ENCODE measurements around the gene ZBTB43.
"Not testable (repeated sequence)": the region's sequence is repeated elsewhere in the genome, so short reads cannot be mapped to it uniquely, and the experiment has no call there.

ZBTB43 gene

GRCh38 chr9:126824052-126824451 lies 19.2 kb downstream of the ZBTB43 start:
- not testable (repeated sequence) for H2AFZ ChIP-seq (ENCODE audit: low read length); DNase-seq (ENCODE audit: low spot score); H3K4me3 ChIP-seq (ENCODE audit: low read length in 2 of 2); H3K27ac ChIP-seq (replicated peaks; ENCODE audit: low read length); H3K18ac ChIP-seq (ENCODE audit: low read length); H4K8ac ChIP-seq (ENCODE audit: low read depth, low read length); H3K4me1 ChIP-seq (ENCODE audit: control insufficient read depth in 2 of 2, insufficient read depth in 1 of 2, low read depth in 1 of 2, low read length in 2 of 2); H3K4ac ChIP-seq (ENCODE audit: low read length); H3K23ac ChIP-seq (ENCODE audit: low read depth, low read length, poor library complexity); H2BK120ac ChIP-seq (ENCODE audit: low read depth, low read length); H2BK5ac ChIP-seq (ENCODE audit: low read length); H2BK12ac ChIP-seq (ENCODE audit: low read length); H3K27me3 ChIP-seq (ENCODE audit: control insufficient read depth in 3 of 3, insufficient read depth in 3 of 3, low read depth in 1 of 3, low read length in 3 of 3); H3K9ac ChIP-seq (ENCODE audit: low read depth, low read length, poor library complexity); H3K4me2 ChIP-seq (ENCODE audit: insufficient read depth, low read length, poor library complexity, severe bottlenecking); H2AK5ac ChIP-seq (ENCODE audit: low read depth, low read length); H4K91ac ChIP-seq (ENCODE audit: low read depth, low read length, poor library complexity); H3K79me1 ChIP-seq (ENCODE audit: low read depth, low read length); H2BK15ac ChIP-seq (ENCODE audit: low read length); H3K14ac ChIP-seq (ENCODE audit: low read length)
- Histone ChIP-seq H3K36me3 (replicated peaks in 1 of 2; ENCODE audit: control insufficient read depth in 2 of 2, insufficient read depth in 2 of 2, low read length in 2 of 2) (peaks cover 2 to 54% of the 10 kb centered on the region in 2 donors), H3K9me3 (replicated peaks in 1 of 2; ENCODE audit: control insufficient read depth in 2 of 2, insufficient read depth in 1 of 2, low read depth in 1 of 2, low read length in 2 of 2) (peaks cover 5 to 19% of the 10 kb centered on the region in 2 donors)
- WGBS, 2 donors (ENCODE audit: extremely low coverage in 2 of 2, insufficient read length in 2 of 2, insufficient replicate concordance in 1 of 2): no CpG with 5 or more reads among the region's 7 CpGs

- H2AFZ ChIP-seq (ENCODE audit: low read length): no peak overlapping the region
- H3K4me3 ChIP-seq (ENCODE audit: low read length in 2 of 2): no peak overlapping the region
- H2BK5ac ChIP-seq (ENCODE audit: low read length): no peak overlapping the region
- H3K18ac ChIP-seq (ENCODE audit: low read length): no peak overlapping the region
- no peak overlapping the region for H2BK12ac ChIP-seq (ENCODE audit: low read length)
- no peak overlapping the region for H4K91ac ChIP-seq (ENCODE audit: low read depth, low read length, poor library complexity)
- H3K9me3 ChIP-seq (replicated peaks in 1 of 2; ENCODE audit: control insufficient read depth in 2 of 2, insufficient read depth in 1 of 2, low read depth in 1 of 2, low read length in 2 of 2): peaks cover 0 to 2% of the 10 kb centered on the region in 2 donors
- H4K8ac ChIP-seq (ENCODE audit: low read depth, low read length): no peak overlapping the region
- no CpG with 5 or more reads among the region's 7 CpGs for WGBS, 2 donors (ENCODE audit: extremely low coverage in 2 of 2, insufficient read length in 2 of 2, insufficient replicate concordance in 1 of 2)
- H3K9ac ChIP-seq (ENCODE audit: low read depth, low read length, poor library complexity): no peak overlapping the region
- H3K36me3 ChIP-seq (replicated peaks in 1 of 2; ENCODE audit: control insufficient read depth in 2 of 2, insufficient read depth in 2 of 2, low read length in 2 of 2): peaks cover 4 to 44% of the 10 kb centered on the region in 2 donors
- no peak overlapping the region for H3K14ac ChIP-seq (ENCODE audit: low read length)
- DNase-seq (ENCODE audit: low spot score): no peak
- no peak overlapping the region for H3K23ac ChIP-seq (ENCODE audit: low read depth, low read length, poor library complexity)
- H2AK5ac ChIP-seq (ENCODE audit: low read depth, low read length): no peak overlapping the region
- no peaks in the 10 kb centered on the region for H3K27me3 ChIP-seq (ENCODE audit: control insufficient read depth in 3 of 3, insufficient read depth in 3 of 3, low read depth in 1 of 3, low read length in 3 of 3)
- H3K4me1 ChIP-seq (ENCODE audit: control insufficient read depth in 2 of 2, insufficient read depth in 1 of 2, low read depth in 1 of 2, low read length in 2 of 2): no peaks in the 10 kb centered on the region
- no peak overlapping the region for H2BK120ac ChIP-seq (ENCODE audit: low read depth, low read length)
- no peak overlapping the region for H3K27ac ChIP-seq (replicated peaks; ENCODE audit: low read length)
- no peaks in the 10 kb centered on the region for H3K79me1 ChIP-seq (ENCODE audit: low read depth, low read length)
- no peak overlapping the region for H2BK15ac ChIP-seq (ENCODE audit: low read length)
- H3K4me2 ChIP-seq (ENCODE audit: insufficient read depth, low read length, poor library complexity, severe bottlenecking): no peak overlapping the region
- H3K4ac ChIP-seq (ENCODE audit: low read length): no peak overlapping the region
These were observed 22.4 kb downstream of the ZBTB43 start for GRCh38 chr9:126827227-126827626.

GRCh38 chr9:126829035-126829434 lies 24.2 kb downstream of the ZBTB43 start:
- Histone ChIP-seq H2BK120ac (ENCODE audit: low read depth, low read length) (no peak overlapping the region), H3K4me1 (ENCODE audit: control insufficient read depth in 2 of 2, insufficient read depth in 1 of 2, low read depth in 1 of 2, low read length in 2 of 2) (no peaks in the 10 kb centered on the region), H2BK5ac (ENCODE audit: low read length) (no peak overlapping the region), H3K27me3 (ENCODE audit: control insufficient read depth in 3 of 3, insufficient read depth in 3 of 3, low read depth in 1 of 3, low read length in 3 of 3) (no peaks in the 10 kb centered on the region), H3K18ac (ENCODE audit: low read length) (no peak overlapping the region), H3K9me3 (replicated peaks in 1 of 2; ENCODE audit: control insufficient read depth in 2 of 2, insufficient read depth in 1 of 2, low read depth in 1 of 2, low read length in 2 of 2) (peaks cover 0 to 2% of the 10 kb centered on the region in 2 donors), H2BK15ac (ENCODE audit: low read length) (no peak overlapping the region), H3K27ac (replicated peaks; ENCODE audit: low read length) (no peak overlapping the region), H3K9ac (ENCODE audit: low read depth, low read length, poor library complexity) (no peak overlapping the region), H3K4me2 (ENCODE audit: insufficient read depth, low read length, poor library complexity, severe bottlenecking) (no peak overlapping the region), H3K4me3 (ENCODE audit: low read length in 2 of 2) (no peak overlapping the region), H4K8ac (ENCODE audit: low read depth, low read length) (no peak overlapping the region), H2BK12ac (ENCODE audit: low read length) (no peak overlapping the region), H4K91ac (ENCODE audit: low read depth, low read length, poor library complexity) (no peak overlapping the region), H3K4ac (ENCODE audit: low read length) (no peak overlapping the region), H3K36me3 (replicated peaks in 1 of 2; ENCODE audit: control insufficient read depth in 2 of 2, insufficient read depth in 2 of 2, low read length in 2 of 2) (peaks cover 17 to 47% of the 10 kb centered on the region in 2 donors), H2AFZ (ENCODE audit: low read length) (no peak overlapping the region), H2AK5ac (ENCODE audit: low read depth, low read length) (no peak overlapping the region), H3K14ac (ENCODE audit: low read length) (no peak overlapping the region), H3K79me1 (ENCODE audit: low read depth, low read length) (no peaks in the 10 kb centered on the region), H3K23ac (ENCODE audit: low read depth, low read length, poor library complexity) (no peak overlapping the region)
- DNase-seq (ENCODE audit: low spot score): no peak
- no CpG with 5 or more reads among the region's 1 CpG for WGBS, 2 donors (ENCODE audit: extremely low coverage in 2 of 2, insufficient read length in 2 of 2, insufficient replicate concordance in 1 of 2)

- H2BK12ac ChIP-seq (ENCODE audit: low read length): no peak overlapping the region
- no peaks in the 10 kb centered on the region for H3K4me1 ChIP-seq (ENCODE audit: control insufficient read depth in 2 of 2, insufficient read depth in 1 of 2, low read depth in 1 of 2, low read length in 2 of 2)
- no CpG with 5 or more reads among the region's 3 CpGs for WGBS, 2 donors (ENCODE audit: extremely low coverage in 2 of 2, insufficient read length in 2 of 2, insufficient replicate concordance in 1 of 2)
- DNase-seq (ENCODE audit: low spot score): no peak
- no peak overlapping the region for H2BK15ac ChIP-seq (ENCODE audit: low read length)
- no peaks in the 10 kb centered on the region for H3K27me3 ChIP-seq (ENCODE audit: control insufficient read depth in 3 of 3, insufficient read depth in 3 of 3, low read depth in 1 of 3, low read length in 3 of 3)
- H3K36me3 ChIP-seq (replicated peaks in 1 of 2; ENCODE audit: control insufficient read depth in 2 of 2, insufficient read depth in 2 of 2, low read length in 2 of 2): peaks cover 20 to 52% of the 10 kb centered on the region in 2 donors
- H3K4me3 ChIP-seq (ENCODE audit: low read length in 2 of 2): no peak overlapping the region
- H2AK5ac ChIP-seq (ENCODE audit: low read depth, low read length): no peak overlapping the region
- no peak overlapping the region for H2BK5ac ChIP-seq (ENCODE audit: low read length)
- H4K8ac ChIP-seq (ENCODE audit: low read depth, low read length): no peak overlapping the region
- no peak overlapping the region for H3K9ac ChIP-seq (ENCODE audit: low read depth, low read length, poor library complexity)
- H2AFZ ChIP-seq (ENCODE audit: low read length): no peak overlapping the region
- no peak overlapping the region for H3K23ac ChIP-seq (ENCODE audit: low read depth, low read length, poor library complexity)
- no peak overlapping the region for H3K27ac ChIP-seq (replicated peaks; ENCODE audit: low read length)
- H3K9me3 ChIP-seq (replicated peaks in 1 of 2; ENCODE audit: control insufficient read depth in 2 of 2, insufficient read depth in 1 of 2, low read depth in 1 of 2, low read length in 2 of 2): no peaks in the 10 kb centered on the region
- H3K14ac ChIP-seq (ENCODE audit: low read length): no peak overlapping the region
- no peak overlapping the region for H4K91ac ChIP-seq (ENCODE audit: low read depth, low read length, poor library complexity)
- no peaks in the 10 kb centered on the region for H3K79me1 ChIP-seq (ENCODE audit: low read depth, low read length)
- H3K18ac ChIP-seq (ENCODE audit: low read length): no peak overlapping the region
- no peak overlapping the region for H3K4me2 ChIP-seq (ENCODE audit: insufficient read depth, low read length, poor library complexity, severe bottlenecking)
- no peak overlapping the region for H3K4ac ChIP-seq (ENCODE audit: low read length)
- no peak overlapping the region for H2BK120ac ChIP-seq (ENCODE audit: low read depth, low read length)
These were observed 26.0 kb downstream of the ZBTB43 start for GRCh38 chr9:126830827-126831226.
